ENCODE results near the gene NCAM2.

GRCh38 chr21:21196848-21197247 is 198.6 kb downstream of the NCAM2 start:
- TF ChIP-seq CTCF (conservative IDR thresholded peaks at IDR 0.05; ENCODE audit: low read depth, low read length): no peak
- no peak for TF ChIP-seq POLR2A (IDR thresholded peaks at IDR 0.05; ENCODE audit: low read depth, low read length)
- TF ChIP-seq RFX5 (IDR thresholded peaks at IDR 0.05; ENCODE audit: low read depth, low read length): no peak
- no peak for TF ChIP-seq BHLHE40 (IDR thresholded peaks at IDR 0.05; ENCODE audit: low read depth, low read length)
- TF ChIP-seq RAD21 (IDR thresholded peaks at IDR 0.05; ENCODE audit: low read length): no peak
- TF ChIP-seq CEBPB (IDR thresholded peaks at IDR 0.05; ENCODE audit: low read depth, low read length): no peak
- no peak for TF ChIP-seq RCOR1 (IDR thresholded peaks at IDR 0.05; ENCODE audit: insufficient replicate concordance, low read length)
- no peak for TF ChIP-seq SMC3 (IDR thresholded peaks at IDR 0.05; ENCODE audit: low read depth, low read length)
- no peak for TF ChIP-seq MAZ (IDR thresholded peaks at IDR 0.05; ENCODE audit: borderline replicate concordance, low read depth, low read length)
- no peak for TF ChIP-seq MXI1 (IDR thresholded peaks at IDR 0.05; ENCODE audit: borderline replicate concordance, low read depth, low read length)
- TF ChIP-seq MAFK (IDR thresholded peaks at IDR 0.05; ENCODE audit: low read depth, low read length): no peak
- TF ChIP-seq NFE2L2 (IDR thresholded peaks at IDR 0.05; ENCODE audit: low read depth, low read length): no peak
- TF ChIP-seq USF2 (IDR thresholded peaks at IDR 0.05; ENCODE audit: low read depth, low read length): no peak
